SH-SY5Y (cell line): Measurements from ENCODE around the gene KIF1A.

Experiments used
- GATA2 ChIP-seq: IDR thresholded peaks from 2 replicates; pipeline ENCODE4 v1.6.1; 2011; ENCODE audit warnings: mild to moderate bottlenecking, low read depth, low read length
- GATA3 ChIP-seq: IDR thresholded peaks from 2 replicates; pipeline ENCODE4 v1.6.1; 2011; ENCODE audit warnings: low read depth, mild to moderate bottlenecking, low read length, moderate library complexity

- TF ChIP-seq GATA2: no peak
- TF ChIP-seq GATA3: no peak
Observed at GRCh38 chr2:240750409-240750808, 69.6 kb downstream of the KIF1A start.
